ENCODE data around the gene ADAMTSL3. TPM values are rescaled to one million over a fixed set of nuclear protein-coding genes. Genes with fewer than 3 reads are reported as not detected.
"Not testable (repeated sequence)": the region's sequence is repeated elsewhere in the genome, so short reads cannot be mapped to it uniquely, and the experiment has no call there.

Gene ADAMTSL3
- total RNA-seq, 5 donors from 2014 or later (not counting 1 experiment from before 2014, with no cell fraction given): 0.07 to 0.15 (median 0.12) TPM; not detected in 1

GRCh38 chr15:83695901-83696425 is 42.0 kb downstream of the ADAMTSL3 start:
- 80% methylated on average over 2 of the region's 7 CpGs for WGBS (ENCODE audit: insufficient coverage)
- CTCF ChIA-PET: no interaction called here
- Histone ChIP-seq H3K4me1 (ENCODE audit: control insufficient read depth in 1 of 2, extremely low read depth in 1 of 2, insufficient read depth in 2 of 2, low read length in 2 of 2) (no peaks in the 10 kb centered on the region), H3K9me3 (no peaks in the 10 kb centered on the region), H3K4me3 (ENCODE audit: control insufficient read depth in 1 of 2, extremely low read depth in 1 of 2, low read length in 1 of 2) (no peak overlapping the region), H3K27ac (ENCODE audit: low read length) (no peak overlapping the region), H3K27me3 (replicated peaks in 1 of 2; ENCODE audit: control insufficient read depth in 2 of 2, extremely low read depth in 1 of 2, insufficient read depth in 2 of 2, low read length in 1 of 2) (peaks cover 0 to 2% of the 10 kb centered on the region in 2 experiments), H3K36me3 (ENCODE audit: control insufficient read depth in 2 of 2, extremely low read depth in 1 of 2, insufficient read depth in 1 of 2, low read length in 1 of 2) (no peaks in the 10 kb centered on the region)
- Mint-ChIP-seq H3K27ac (no peak overlapping the region), H3K9me3 (peaks cover 0 to 8% (median 0%) of the 10 kb centered on the region in 3 donors), H3K36me3 (no peaks in the 10 kb centered on the region), H3K4me1 (no peaks in the 10 kb centered on the region), H3K27me3 (peaks cover 5 to 8% of the 10 kb centered on the region in 2 donors), H3K4me3 (no peak overlapping the region)
- POLR2A ChIA-PET: no interaction called here
- no peak for ATAC-seq (replicated peaks in 1 of 4)
- DNase-seq: no peak

- Mint-ChIP-seq H3K4me1 (no peaks in the 10 kb centered on the region), H3K36me3 (no peaks in the 10 kb centered on the region), H3K4me3 (no peak overlapping the region), H3K9me3 (peaks cover 0 to 8% (median 0%) of the 10 kb centered on the region in 3 donors), H3K27me3 (peaks cover 5 to 8% of the 10 kb centered on the region in 2 donors), H3K27ac (no peak overlapping the region)
- DNase-seq: no peak
- Histone ChIP-seq H3K4me1 (ENCODE audit: control insufficient read depth in 1 of 2, extremely low read depth in 1 of 2, insufficient read depth in 2 of 2, low read length in 2 of 2) (no peaks in the 10 kb centered on the region), H3K27me3 (replicated peaks in 1 of 2; ENCODE audit: control insufficient read depth in 2 of 2, extremely low read depth in 1 of 2, insufficient read depth in 2 of 2, low read length in 1 of 2) (peaks cover 0 to 2% of the 10 kb centered on the region in 2 experiments), H3K4me3 (ENCODE audit: control insufficient read depth in 1 of 2, extremely low read depth in 1 of 2, low read length in 1 of 2) (no peak overlapping the region), H3K9me3 (no peaks in the 10 kb centered on the region), H3K27ac (ENCODE audit: low read length) (no peak overlapping the region), H3K36me3 (ENCODE audit: control insufficient read depth in 2 of 2, extremely low read depth in 1 of 2, insufficient read depth in 1 of 2, low read length in 1 of 2) (no peaks in the 10 kb centered on the region)
- ChIA-PET CTCF (no interaction called here), POLR2A (no interaction called here)
- ATAC-seq (replicated peaks in 1 of 4): no peak
Measured at GRCh38 chr15:83697716-83698115, 43.8 kb downstream of the ADAMTSL3 start.

- Histone ChIP-seq H3K27me3 (replicated peaks in 1 of 2; ENCODE audit: control insufficient read depth in 2 of 2, extremely low read depth in 1 of 2, insufficient read depth in 2 of 2, low read length in 1 of 2) (peaks cover 0 to 2% of the 10 kb centered on the region in 2 experiments), H3K36me3 (ENCODE audit: control insufficient read depth in 2 of 2, extremely low read depth in 1 of 2, insufficient read depth in 1 of 2, low read length in 1 of 2) (no peaks in the 10 kb centered on the region), H3K9me3 (no peaks in the 10 kb centered on the region), H3K27ac (ENCODE audit: low read length) (no peak overlapping the region), H3K4me3 (ENCODE audit: control insufficient read depth in 1 of 2, extremely low read depth in 1 of 2, low read length in 1 of 2) (no peak overlapping the region), H3K4me1 (ENCODE audit: control insufficient read depth in 1 of 2, extremely low read depth in 1 of 2, insufficient read depth in 2 of 2, low read length in 2 of 2) (no peaks in the 10 kb centered on the region)
- peaks cover 3 to 8% of the 10 kb centered on the region in 2 donors for H3K27me3 Mint-ChIP-seq
- POLR2A ChIA-PET: no interaction called here
- H3K4me3 Mint-ChIP-seq: no peak overlapping the region
- ATAC-seq (replicated peaks in 1 of 4): no peak
- peaks cover 0 to 8% (median 0%) of the 10 kb centered on the region in 3 donors for H3K9me3 Mint-ChIP-seq
- 100% methylated on average over 1 of the region's 3 CpGs for WGBS (ENCODE audit: insufficient coverage)
- no peak for DNase-seq
- no peak overlapping the region for H3K27ac Mint-ChIP-seq
- CTCF ChIA-PET: no interaction called here
- no peaks in the 10 kb centered on the region for H3K36me3 Mint-ChIP-seq
- no peaks in the 10 kb centered on the region for H3K4me1 Mint-ChIP-seq
Measured at GRCh38 chr15:83698294-83698693, 44.4 kb downstream of the ADAMTSL3 start.

GRCh38 chr15:83699028-83699427 is 45.1 kb downstream of the ADAMTSL3 start:
- peaks cover 2 to 6% of the 10 kb centered on the region in 2 donors for H3K27me3 Mint-ChIP-seq
- 63% methylated on average over 2 of the region's 2 CpGs for WGBS (ENCODE audit: insufficient coverage)
- H3K9me3 Mint-ChIP-seq: peaks cover 0 to 8% (median 0%) of the 10 kb centered on the region in 3 donors
- H3K4me1 Mint-ChIP-seq: no peaks in the 10 kb centered on the region
- H3K4me3 ChIP-seq (ENCODE audit: control insufficient read depth in 1 of 2, extremely low read depth in 1 of 2, low read length in 1 of 2): no peak overlapping the region
- H3K4me1 ChIP-seq (ENCODE audit: control insufficient read depth in 1 of 2, extremely low read depth in 1 of 2, insufficient read depth in 2 of 2, low read length in 2 of 2): no peaks in the 10 kb centered on the region
- H3K27ac ChIP-seq (ENCODE audit: low read length): no peak overlapping the region
- H3K27ac Mint-ChIP-seq: no peak overlapping the region
- no peak for ATAC-seq (replicated peaks in 1 of 4)
- CTCF ChIA-PET: no interaction called here
- H3K36me3 Mint-ChIP-seq: no peaks in the 10 kb centered on the region
- POLR2A ChIA-PET: no interaction called here
- peaks cover 0 to 2% of the 10 kb centered on the region in 2 experiments for H3K27me3 ChIP-seq (replicated peaks in 1 of 2; ENCODE audit: control insufficient read depth in 2 of 2, extremely low read depth in 1 of 2, insufficient read depth in 2 of 2, low read length in 1 of 2)
- H3K4me3 Mint-ChIP-seq: no peak overlapping the region
- no peak for DNase-seq
- H3K36me3 ChIP-seq (ENCODE audit: control insufficient read depth in 2 of 2, extremely low read depth in 1 of 2, insufficient read depth in 1 of 2, low read length in 1 of 2): no peaks in the 10 kb centered on the region
- no peaks in the 10 kb centered on the region for H3K9me3 ChIP-seq

GRCh38 chr15:83700082-83700481 is 46.2 kb downstream of the ADAMTSL3 start:
- peaks cover 0 to 8% (median 0%) of the 10 kb centered on the region in 3 donors for H3K9me3 Mint-ChIP-seq
- no peaks in the 10 kb centered on the region for H3K36me3 Mint-ChIP-seq
- Histone ChIP-seq H3K27ac (ENCODE audit: low read length) (no peak overlapping the region), H3K9me3 (no peaks in the 10 kb centered on the region), H3K36me3 (ENCODE audit: control insufficient read depth in 2 of 2, extremely low read depth in 1 of 2, insufficient read depth in 1 of 2, low read length in 1 of 2) (no peaks in the 10 kb centered on the region), H3K4me3 (ENCODE audit: control insufficient read depth in 1 of 2, extremely low read depth in 1 of 2, low read length in 1 of 2) (no peak overlapping the region), H3K4me1 (ENCODE audit: control insufficient read depth in 1 of 2, extremely low read depth in 1 of 2, insufficient read depth in 2 of 2, low read length in 2 of 2) (no peaks in the 10 kb centered on the region), H3K27me3 (replicated peaks in 1 of 2; ENCODE audit: control insufficient read depth in 2 of 2, extremely low read depth in 1 of 2, insufficient read depth in 2 of 2, low read length in 1 of 2) (peaks cover 0 to 2% of the 10 kb centered on the region in 2 experiments)
- DNase-seq: no peak
- 100% methylated on average over 2 of the region's 3 CpGs for WGBS (ENCODE audit: insufficient coverage)
- H3K4me1 Mint-ChIP-seq: no peaks in the 10 kb centered on the region
- ATAC-seq (replicated peaks in 1 of 4): no peak
- CTCF ChIA-PET: no interaction called here
- H3K27me3 Mint-ChIP-seq: peaks cover 0 to 5% of the 10 kb centered on the region in 2 donors
- no peak overlapping the region for H3K4me3 Mint-ChIP-seq
- H3K27ac Mint-ChIP-seq: no peak overlapping the region
- POLR2A ChIA-PET: no interaction called here

- H3K27ac ChIP-seq (ENCODE audit: low read length); H3K4me3 ChIP-seq (ENCODE audit: control insufficient read depth in 1 of 2, extremely low read depth in 1 of 2, low read length in 1 of 2); CTCF ChIA-PET; H3K9me3 Mint-ChIP-seq; DNase-seq; H3K27ac Mint-ChIP-seq; H3K9me3 ChIP-seq; H3K4me1 ChIP-seq (ENCODE audit: control insufficient read depth in 1 of 2, extremely low read depth in 1 of 2, insufficient read depth in 2 of 2, low read length in 2 of 2); H3K4me3 Mint-ChIP-seq; H3K36me3 Mint-ChIP-seq; H3K27me3 Mint-ChIP-seq; H3K4me1 Mint-ChIP-seq; ATAC-seq (replicated peaks in 1 of 4); H3K27me3 ChIP-seq (replicated peaks in 1 of 2; ENCODE audit: control insufficient read depth in 2 of 2, extremely low read depth in 1 of 2, insufficient read depth in 2 of 2, low read length in 1 of 2); H3K36me3 ChIP-seq (ENCODE audit: control insufficient read depth in 2 of 2, extremely low read depth in 1 of 2, insufficient read depth in 1 of 2, low read length in 1 of 2); POLR2A ChIA-PET: not testable (repeated sequence)
- WGBS (ENCODE audit: insufficient coverage): 49% methylated on average over 2 of the region's 2 CpGs
Measured at GRCh38 chr15:83702314-83702713, 48.4 kb downstream of the ADAMTSL3 start.

GRCh38 chr15:83708328-83708727 is 54.4 kb downstream of the ADAMTSL3 start:
- no peak for DNase-seq
- Histone ChIP-seq H3K27ac (ENCODE audit: low read length) (no peak overlapping the region), H3K4me1 (ENCODE audit: control insufficient read depth in 1 of 2, extremely low read depth in 1 of 2, insufficient read depth in 2 of 2, low read length in 2 of 2) (no peaks in the 10 kb centered on the region), H3K4me3 (ENCODE audit: control insufficient read depth in 1 of 2, extremely low read depth in 1 of 2, low read length in 1 of 2) (no peak overlapping the region), H3K9me3 (no peaks in the 10 kb centered on the region), H3K27me3 (replicated peaks in 1 of 2; ENCODE audit: control insufficient read depth in 2 of 2, extremely low read depth in 1 of 2, insufficient read depth in 2 of 2, low read length in 1 of 2) (no peaks in the 10 kb centered on the region), H3K36me3 (ENCODE audit: control insufficient read depth in 2 of 2, extremely low read depth in 1 of 2, insufficient read depth in 1 of 2, low read length in 1 of 2) (no peaks in the 10 kb centered on the region)
- Mint-ChIP-seq H3K27ac (no peak overlapping the region), H3K36me3 (no peaks in the 10 kb centered on the region), H3K9me3 (no peaks in the 10 kb centered on the region), H3K27me3 (peaks cover 1 to 3% of the 10 kb centered on the region in 2 donors), H3K4me1 (no peaks in the 10 kb centered on the region), H3K4me3 (no peak overlapping the region)
- ChIA-PET POLR2A (no interaction called here), CTCF (no interaction called here)
- 100% methylated on average over 5 of the region's 6 CpGs for WGBS (ENCODE audit: insufficient coverage)
- no peak for ATAC-seq (replicated peaks in 1 of 4)

All from T-cell (primary cell).